OCI-LY7 (cell line): ENCODE results near the gene SIRT5.

Source experiments
- EZH2phosphoT487 ChIP-seq: fragments of 200-600 bp; sonication (generic); IDR thresholded peaks from 2 replicates; pipeline ENCODE4 v1.6.1; 2018; ENCODE audit warnings: low read depth, borderline replicate concordance, mild to moderate bottlenecking, mixed run types, antibody characterized with exemption, low read length, moderate library complexity, mixed read lengths
- TF ChIP-seq, protein P1 (sequence below): fragments of 200-600 bp; sonication (generic); conservative IDR thresholded peaks from 2 replicates; pipeline ENCODE4 v1.5.1; 2014; ENCODE audit warnings: mild to moderate bottlenecking, antibody characterized with exemption, low read length, moderate library complexity, mixed read lengths

DNA sequence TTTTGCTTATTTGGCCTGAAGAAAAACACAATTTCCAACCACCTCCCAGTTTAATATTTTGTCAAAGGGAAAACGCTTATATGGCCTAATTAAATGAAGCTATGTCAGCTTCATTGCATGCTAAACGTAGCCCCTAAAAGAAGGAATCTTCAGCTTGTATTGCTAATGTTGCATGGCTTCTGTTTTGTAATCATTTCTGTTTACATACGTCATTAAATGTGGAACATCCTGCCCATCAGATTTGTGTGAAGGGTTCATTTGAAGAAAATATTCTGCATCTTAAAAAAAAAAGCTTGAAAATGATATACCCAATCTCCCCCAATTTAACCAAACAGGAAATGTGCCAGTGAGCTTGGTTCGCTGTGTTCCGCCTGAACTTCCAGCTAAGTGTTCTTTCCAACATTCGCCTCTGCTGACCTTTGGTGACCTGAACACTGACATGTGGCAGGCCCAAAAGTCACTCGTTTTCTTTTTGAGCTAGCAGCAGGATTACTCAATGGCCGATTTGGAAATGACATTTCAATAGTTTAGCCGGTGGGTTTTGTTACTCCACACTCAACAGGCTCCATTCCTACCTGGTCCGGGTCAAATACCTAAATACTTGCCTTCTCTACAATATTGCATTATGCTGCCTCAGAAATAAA is 12.7 kb upstream of the SIRT5 start:
- TF ChIP-seq, protein P1, sequence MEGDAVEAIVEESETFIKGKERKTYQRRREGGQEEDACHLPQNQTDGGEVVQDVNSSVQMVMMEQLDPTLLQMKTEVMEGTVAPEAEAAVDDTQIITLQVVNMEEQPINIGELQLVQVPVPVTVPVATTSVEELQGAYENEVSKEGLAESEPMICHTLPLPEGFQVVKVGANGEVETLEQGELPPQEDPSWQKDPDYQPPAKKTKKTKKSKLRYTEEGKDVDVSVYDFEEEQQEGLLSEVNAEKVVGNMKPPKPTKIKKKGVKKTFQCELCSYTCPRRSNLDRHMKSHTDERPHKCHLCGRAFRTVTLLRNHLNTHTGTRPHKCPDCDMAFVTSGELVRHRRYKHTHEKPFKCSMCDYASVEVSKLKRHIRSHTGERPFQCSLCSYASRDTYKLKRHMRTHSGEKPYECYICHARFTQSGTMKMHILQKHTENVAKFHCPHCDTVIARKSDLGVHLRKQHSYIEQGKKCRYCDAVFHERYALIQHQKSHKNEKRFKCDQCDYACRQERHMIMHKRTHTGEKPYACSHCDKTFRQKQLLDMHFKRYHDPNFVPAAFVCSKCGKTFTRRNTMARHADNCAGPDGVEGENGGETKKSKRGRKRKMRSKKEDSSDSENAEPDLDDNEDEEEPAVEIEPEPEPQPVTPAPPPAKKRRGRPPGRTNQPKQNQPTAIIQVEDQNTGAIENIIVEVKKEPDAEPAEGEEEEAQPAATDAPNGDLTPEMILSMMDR: no peak
- TF ChIP-seq EZH2phosphoT487: no peak
